Fibroblast of skin of right quadriceps (primary cell): Measurements from ENCODE around the gene MAML3.

Experiments
- DNase-seq: peaks from one replicate; pipeline ENCODE4 v3.0.0-alpha.2; 2013

The MAML3 gene

DNA sequence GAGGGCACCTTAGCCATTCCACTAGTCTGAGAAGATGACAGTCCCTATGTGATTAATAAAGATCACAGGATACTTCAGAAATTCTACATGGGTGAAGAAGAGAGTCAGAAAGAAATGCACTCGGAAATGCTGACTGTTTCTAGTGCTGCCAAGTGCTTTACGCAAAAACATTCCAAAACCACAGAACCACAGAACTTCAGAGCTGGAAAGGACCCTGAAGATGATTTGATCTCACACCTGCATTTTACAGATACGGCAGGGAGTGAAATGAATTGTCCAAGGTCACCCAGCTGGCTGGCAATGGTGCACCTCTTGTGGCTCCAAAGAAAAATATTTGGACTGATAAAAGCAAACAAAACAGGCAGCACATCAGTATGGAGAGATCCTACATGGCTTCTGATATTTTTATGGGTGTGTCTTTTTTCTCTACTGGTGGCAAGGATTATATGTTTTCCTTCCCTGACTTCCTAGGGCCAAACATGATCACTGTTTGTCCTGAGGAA, 115.9 kb downstream of the MAML3 start:
- DNase-seq = peak; percentile 36

DNA sequence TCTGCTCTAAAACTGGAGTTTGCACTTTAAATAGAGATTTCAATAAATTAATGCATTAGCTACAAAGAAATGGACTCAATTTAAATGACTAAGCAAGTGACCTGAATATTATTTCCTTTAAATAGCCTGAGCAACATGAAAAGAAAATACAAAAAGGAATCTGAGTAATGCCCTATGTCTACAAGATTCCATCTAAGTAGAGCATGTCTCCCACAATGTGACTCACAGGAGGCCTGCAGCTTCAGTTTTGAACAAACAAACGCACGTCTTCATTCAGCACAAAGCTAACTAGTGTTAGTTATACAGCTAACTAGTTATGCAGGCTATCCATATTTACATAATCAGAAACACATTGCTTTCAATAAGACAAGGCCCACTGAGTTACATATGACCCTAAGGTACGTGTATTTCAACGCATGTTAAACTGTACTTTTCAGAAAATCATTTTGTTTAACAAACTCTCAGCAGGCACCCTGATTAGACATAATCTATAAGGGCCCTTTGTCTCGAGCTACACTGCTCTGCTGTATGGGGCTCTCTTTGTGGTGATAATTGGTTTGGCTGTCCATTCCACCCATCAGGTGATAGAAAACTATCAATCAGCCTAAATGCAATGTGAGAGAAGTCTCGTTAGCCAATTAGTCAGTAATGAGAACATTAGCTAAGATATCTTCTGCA, 116.5 kb downstream of the MAML3 start:
- peak; percentile 89 for DNase-seq

DNA sequence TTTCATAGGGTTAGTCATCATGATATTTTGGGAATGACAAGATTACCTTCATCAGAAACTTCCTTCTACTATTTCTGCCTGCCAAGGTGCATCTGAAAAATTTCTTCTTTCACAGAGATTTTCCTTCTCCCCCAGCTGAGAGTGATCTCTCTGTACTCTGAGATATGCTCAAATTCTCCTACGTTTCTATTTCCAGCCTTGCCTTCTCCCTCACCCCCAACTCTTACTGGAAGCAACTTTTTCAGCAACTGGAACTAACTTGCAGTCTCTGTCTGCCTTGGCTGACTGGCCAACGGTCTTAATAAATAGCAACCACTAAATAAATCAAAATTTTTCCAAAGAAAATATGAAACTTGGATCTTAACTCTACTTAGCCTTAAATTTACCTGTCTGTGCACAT, 122.3 kb downstream of the MAML3 start:
- no peak for DNase-seq

DNA sequence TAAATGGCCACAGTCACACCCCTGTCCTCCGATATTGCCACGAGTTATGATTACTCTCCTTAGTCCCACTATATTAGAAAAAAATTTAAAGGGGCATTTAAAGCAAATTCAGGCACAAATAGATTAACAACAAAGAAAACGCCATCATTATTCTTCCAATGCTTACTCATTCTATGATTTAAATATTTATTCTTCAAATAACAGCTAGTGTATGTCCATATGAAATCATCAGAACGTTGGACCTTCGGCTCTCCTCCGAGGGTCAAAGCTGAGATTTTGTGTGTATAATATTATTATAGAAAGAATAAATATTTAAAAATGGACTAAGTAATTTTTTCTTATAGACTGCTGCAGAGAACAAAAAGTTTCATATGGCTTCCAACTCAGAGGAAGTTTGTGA, 122.9 kb downstream of the MAML3 start:
- DNase-seq = no peak

DNA sequence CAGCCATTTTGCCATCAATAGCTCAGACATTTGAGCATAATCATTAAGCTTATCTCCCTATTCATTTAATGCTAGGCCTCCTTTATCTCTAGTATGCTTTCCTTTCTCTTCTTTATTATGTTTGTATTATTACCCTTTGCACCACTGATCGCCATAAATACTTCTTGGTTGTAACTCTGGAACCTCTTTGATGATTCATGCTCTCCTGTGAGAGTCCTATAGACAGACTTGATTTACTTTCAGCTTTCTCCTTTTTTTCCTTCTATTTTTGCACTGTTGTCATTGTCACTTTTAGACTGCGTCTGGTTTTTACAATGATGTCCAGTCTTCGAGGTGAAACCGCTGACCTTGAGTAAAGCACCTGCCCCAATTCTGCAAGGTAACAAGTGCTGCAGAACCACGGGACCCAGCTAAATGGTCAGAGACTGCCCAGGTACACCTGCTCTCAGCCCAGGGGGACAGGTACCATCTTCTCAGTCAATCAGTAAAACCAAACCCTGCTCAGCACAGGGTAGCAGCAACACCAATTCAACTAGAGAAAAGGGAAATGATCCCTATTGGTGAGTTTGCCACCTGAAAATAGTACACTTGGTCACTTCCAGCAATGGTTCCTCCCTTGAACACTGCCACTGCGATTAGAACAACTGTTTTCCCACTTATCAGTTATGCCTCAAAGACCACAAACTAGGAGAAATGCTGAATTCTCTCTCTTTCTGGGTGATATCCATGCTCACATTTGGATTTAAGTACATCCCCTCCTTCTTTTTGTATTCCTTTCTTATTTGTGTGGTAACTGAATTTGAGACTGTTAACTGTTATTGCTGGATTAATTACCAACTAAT, 125.1 kb downstream of the MAML3 start:
- no peak for DNase-seq

DNA sequence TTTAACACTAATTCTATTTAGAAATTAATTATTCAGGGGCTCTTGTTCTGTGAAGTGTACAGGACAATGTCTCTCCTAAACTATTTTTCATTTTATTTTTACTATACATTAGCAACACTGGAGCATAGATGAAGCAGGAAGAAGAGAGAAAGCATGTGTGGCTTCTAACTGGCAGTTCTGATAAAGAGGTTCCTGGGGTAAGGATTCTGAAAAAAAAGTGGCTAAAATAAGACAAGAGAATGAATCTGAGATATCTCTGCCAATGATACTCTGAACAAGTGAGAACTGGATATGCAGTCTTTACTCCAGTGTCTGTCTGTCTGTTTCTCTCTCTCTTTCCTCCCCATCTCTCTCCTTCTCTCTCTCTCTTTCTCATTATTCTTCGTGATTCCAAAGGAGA, 125.9 kb downstream of the MAML3 start:
- no peak for DNase-seq

DNA sequence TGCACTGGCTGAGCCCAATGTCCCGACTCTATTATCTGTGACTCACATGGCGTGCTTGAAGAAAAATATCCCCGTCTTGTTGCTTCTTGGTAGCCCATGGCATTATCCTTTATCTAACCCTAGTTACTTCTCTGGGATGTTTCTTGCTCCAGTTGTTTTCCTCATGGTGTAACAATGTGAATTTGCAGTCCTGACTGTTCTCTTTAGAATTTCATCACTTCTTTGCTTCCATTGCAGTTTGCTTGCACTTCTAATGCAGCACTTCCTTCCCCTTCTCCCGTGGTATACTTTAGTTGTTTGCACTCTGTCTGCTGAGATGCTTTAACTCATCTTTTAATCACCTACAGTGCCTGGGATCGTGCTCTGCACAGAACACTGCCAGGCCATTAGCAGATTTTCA, 126.9 kb downstream of the MAML3 start:
- DNase-seq = no peak

DNA sequence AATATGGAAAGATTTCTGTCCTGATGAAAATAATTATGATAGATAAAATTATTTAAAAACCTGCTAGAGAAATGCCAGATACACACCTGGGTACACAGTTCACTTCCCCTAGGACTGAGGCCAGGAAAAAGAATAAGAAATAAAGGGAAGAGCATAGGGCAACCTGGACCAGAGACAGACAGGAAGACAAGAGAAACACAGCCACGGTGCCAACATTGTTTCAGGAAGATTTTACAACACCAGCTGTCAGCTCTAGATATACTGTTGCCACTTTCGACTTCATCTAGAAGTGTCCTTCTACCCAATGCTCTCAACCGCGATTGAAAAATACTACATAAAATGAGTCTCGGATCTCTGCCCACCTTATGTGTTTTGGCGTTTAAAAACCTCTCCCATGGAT, 128.5 kb downstream of the MAML3 start:
- DNase-seq = no peak

DNA sequence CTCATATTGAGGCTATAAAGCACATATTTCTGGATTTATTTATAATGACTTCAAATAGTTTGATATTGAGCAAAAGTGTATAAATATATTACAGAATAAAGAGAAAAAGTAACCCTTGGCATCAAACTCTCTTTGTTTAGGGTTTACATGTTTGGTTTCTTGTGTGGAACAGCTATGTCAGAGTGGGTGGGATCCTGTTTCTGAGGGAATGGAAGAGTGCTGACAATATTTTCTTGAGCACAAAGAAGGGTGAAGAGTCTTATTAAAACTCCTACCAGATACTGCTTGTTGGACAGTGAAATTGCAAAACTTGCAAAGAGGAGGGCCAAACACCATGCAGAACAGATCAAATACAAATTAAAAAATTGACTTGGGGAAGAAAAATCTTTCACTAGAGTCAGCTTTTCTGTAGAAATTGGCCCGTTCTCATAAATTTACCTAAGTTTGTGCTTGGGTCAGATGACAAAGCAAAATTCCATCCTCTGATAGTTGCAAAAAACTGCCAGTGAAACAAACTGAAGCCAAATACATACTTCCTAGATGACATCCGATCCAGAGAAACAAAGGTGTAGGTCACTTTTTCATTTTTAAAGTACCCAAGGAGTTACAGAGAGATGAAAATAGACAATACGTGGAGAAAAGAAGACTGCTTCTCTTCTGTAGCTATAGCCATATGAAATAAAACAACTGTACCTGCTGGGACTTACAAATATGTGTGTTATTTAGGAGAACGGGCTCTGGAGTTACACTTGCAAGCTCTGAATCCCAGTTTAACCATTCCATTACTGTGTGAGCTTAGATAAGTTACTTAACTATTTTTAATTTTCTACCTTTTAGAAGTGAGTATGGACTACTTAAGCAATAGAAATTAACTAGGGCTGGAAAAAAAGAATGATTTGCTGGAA, 133.3 kb downstream of the MAML3 start:
- no peak for DNase-seq

DNA sequence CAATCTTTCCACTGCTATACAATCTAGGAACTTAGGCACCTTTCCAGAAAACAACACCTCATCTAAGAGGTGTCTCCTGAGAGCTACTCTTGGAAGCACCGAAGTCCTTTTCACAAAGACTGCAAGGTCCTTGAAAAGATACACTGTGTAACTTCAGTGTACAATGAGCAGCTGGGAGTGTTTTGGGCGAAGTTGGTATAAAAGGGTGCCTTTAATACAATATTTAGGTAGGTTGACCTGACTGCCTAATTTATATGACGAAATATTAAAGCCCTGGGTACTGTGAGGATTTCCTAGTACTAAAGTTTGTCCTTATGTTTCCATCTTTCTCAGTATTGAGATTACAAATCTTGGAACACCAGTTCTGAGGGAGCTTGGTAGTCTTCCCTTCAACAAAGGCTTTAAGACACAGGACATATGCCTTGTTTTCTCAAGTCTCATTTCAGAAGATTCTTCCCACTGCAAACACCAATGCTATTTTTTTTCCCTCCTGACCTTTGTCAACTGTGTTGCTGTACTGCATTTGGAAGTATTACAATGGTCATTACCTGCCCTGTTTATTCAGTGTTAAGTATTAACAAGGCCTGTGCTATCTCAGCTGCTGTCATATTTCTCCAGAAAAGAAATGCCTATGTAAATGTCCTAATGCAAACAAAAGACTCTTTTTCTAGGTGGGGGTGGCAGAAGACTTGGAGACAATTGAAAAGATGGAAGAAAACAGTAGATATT, 134.2 kb downstream of the MAML3 start:
- no peak for DNase-seq

DNA sequence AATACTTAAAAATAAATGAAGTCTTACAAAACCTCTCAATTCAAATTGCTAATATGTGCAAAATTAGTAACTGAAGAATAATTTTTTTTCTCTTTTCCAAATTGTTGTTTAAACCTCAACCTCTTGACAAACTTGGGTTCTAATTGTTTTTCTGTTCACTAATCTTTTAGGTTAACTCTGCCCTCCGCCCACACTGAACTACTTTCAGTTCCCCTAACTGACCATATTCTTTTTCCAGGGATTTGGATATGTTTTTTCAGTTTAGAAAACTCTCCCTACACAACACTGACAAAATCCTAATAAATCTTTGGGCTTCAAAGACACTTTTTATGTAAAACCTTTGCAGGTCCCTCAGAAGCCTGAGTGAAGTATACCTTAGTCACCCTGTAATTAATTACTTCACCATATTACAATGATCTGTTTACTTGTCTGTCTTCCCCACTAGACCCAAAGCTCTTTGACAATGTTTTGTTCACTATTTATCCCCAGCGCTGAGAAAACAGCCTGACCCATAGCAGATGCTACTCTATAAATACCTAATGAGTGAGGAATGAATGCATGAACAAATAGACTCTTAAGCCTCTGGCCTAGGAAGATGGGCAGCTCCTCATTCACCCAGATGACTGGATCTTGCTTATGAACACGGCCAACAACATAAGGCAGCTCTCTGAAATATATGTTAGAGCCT, 134.9 kb downstream of the MAML3 start:
- no peak for DNase-seq

DNA sequence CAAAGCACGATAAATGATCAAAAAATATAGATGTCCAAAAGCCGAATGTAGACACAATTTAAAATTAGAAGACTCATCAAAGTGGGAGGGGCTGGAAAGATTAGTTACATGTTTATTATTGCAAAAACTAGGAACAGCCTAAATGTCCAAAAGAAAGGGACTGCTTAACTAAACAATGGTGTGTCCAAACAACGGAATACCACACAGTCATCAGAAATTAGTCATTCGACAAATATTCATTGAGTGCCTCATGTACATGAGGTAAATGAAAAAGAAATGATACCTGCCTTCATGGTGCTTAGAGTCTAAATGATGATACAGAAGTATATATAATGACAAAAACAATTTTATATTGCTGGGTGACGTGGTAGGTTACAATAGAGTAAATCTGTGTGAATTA, 139.7 kb downstream of the MAML3 start:
- no peak for DNase-seq

DNA sequence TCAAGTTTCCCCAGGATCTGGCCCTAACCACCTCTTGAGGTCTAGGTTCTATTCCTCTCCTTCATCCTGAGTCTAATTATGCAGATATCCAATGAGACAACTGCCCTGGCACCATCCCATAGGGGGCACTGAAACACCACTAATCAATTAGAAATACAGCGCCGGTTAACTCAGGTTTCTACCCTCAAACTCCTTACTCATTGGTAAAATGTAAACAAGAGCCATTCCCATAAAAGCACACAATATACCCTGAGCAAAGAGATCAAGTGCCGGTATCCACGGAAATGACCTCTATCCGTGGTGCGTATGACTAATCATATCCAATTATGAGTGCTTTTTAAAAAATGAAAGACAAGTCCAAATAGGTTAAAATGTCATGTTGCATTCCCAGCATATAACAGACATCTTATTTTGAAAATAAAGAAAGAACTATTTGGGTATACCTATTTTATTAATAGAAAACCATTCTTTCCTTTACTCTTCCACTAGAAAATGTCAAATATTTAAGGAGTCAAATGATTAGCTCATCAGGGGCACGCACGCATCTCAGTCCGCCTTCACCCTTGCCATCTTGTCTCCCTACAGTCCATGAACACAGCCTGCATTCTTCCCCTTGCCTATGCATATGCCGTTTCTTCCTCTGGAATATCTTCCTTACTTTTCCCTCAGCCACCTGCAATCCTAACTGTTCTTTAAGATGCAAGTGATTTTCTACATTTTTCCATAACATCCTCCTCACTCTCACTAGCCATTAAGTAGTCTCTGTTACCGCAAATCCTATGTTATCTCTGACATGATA, 141.1 kb downstream of the MAML3 start:
- peak; percentile 79 for DNase-seq

DNA sequence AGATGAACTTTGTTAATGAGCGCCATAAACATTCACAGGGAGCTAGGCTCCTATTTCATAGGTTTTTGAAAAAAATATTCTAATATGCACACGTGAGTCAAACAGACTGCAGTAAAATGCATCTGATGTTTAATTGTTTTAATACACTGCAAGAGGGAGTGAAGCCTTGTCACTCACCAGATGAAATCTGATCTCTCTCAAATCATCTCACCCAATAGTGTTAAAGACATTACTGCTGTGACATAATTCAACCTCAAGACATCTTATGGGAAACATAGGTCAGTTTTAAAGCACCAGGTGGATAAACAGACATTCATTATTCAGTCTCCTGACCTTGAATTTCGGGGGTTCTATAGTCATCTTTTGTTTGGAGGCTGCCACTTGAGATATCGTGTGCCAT, 148.3 kb downstream of the MAML3 start:
- no peak for DNase-seq

DNA sequence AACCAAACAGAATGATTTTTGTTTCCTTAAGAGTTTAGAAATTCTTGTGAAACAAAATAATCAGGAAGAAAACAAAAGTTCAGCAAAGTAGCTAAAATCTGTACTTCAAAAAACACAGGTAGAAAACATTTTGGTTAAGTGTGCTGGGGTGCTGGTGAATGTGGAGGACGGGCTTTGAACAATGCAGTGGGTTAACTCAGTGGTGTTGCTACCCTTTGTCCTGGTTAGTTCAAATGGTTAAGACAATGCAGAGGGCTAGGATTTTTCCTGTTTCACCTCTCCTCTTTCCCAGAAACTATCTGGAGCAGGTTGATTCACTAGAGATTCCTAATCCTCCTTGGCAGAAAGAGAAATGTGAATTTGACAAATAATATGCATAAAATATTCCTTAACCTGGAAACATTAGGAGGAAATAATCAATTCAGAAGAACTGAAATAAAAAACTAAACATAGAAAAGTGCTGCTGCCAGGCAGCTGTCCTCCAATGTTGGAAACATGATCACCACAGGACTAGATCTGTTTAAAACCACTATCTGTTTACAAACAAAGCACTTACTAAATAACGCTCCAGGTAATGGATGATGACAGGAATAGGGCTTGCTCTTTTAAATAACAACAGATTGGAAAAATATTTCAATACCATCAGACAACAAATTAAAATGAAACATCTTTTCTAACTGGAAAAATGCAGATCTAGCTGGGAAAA, 148.9 kb downstream of the MAML3 start:
- no peak for DNase-seq

DNA sequence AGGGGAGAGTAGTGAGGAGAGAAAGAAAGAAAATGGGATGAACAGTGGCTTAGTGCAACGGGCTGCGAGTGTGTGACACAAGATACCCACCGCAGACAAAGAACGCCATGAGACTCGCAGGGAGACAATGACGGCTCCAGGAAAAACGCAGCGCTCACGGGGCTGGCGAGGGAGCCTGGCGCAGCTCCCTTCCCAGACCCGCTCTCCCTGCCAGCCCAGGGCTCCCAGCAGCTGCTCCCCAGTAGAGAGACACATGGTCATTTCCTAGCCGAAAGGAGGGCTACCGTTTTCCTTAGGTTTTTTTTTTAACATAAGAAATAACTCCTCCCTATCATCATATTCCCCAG, 149.5 kb downstream of the MAML3 start:
- DNase-seq = peak; percentile 52

DNA sequence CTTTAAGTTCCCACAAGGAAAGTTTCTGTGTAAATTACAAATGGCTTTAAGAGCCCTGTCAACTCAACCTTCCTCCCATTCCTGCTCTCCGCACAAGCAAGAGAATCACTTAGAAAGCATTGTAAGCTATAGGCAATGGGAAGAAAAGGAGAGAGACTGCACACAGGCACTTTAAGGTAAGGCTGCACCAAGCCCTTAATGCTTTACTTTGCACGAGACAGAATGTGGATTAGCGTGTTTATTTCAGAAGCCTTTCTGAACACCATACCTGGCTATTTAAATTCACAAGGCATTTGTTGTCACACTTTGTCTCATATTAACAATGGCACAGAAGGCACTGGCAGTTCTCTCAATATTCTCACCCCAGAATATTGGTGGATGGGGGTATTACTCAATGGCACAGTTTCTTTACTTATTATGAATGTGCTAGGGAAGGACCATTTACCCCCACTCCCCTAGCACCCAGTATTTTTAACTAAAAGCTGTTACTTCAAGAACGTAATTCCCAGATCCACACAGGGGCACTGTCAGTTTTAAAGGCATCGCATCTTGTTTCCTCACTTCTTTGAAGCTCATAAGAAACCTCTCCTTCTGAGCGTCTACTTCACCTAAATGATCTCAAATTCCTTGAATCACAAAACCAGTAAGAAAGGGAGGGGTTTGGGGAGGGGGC, 150.0 kb downstream of the MAML3 start:
- DNase-seq = no peak

DNA sequence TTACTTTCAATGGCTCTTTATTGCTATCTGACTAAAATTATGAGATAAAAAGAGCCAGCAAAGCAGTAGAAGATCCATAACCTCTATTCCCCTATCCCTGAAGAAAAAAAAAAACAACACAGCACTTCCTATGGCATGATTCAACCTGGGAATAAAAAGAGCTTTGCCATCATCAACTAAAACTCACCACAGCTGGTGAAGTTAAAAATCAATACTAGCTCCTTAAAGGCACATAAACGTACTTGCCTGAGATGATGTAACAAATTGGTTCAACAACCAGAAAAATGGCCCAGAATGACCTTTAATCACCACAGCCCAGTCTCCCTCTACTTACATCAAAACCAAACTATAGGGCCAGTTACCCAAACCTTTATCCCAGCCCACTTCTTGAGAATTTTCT, 153.8 kb downstream of the MAML3 start:
- no peak for DNase-seq

DNA sequence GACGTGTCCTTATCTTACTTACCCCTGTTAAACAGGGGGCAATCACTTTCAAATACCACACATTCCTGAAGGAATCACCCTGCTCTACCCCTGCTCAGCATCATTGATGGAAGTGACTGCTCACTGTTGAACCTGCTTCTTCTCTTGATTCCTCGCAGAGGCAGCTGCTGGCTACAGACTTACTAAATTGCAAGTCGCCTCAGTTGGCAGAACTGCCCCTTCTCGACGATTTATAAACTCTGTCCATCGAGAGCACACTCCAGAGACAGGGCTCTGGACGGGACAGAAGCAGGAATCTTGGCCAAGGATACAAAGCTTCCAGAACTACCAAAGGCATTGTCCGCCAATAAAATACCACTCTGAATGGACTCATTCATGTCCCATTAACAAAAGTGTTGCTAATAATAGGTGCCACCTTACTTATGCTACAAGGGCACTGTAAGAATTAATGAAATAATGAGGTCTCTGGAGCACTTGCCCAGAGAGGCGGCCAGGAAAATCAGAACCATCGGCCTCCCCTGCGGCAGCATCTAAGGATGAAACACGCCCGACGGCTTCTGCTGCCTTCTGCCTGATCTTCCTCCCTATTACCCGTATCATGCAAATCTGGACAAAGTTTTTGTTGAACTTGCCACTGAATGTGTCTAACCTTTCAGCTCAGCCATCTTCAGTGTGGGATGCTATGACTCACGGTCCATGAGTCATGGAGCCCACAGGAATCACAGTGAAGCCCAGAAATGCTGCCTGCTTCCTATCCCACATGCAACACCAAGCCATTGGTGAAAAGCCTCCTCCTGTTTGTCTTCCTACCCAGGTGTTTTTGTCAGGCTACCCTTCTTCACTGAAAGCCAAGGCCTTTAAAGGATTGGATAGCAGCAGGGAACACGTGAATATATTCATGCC, 164.9 kb downstream of the MAML3 start:
- DNase-seq = peak; percentile 95
